AG09319 (cell line): ENCODE results near the gene LDB1.

Source experiments
- DNase-seq: peaks from one replicate; pipeline ENCODE4 v3.0.0-alpha.2; 2010; ENCODE audit warnings: low read depth; ENCODE audit errors: extremely low read depth
- TF ChIP-seq, protein P1 (sequence below): IDR thresholded peaks from 2 replicates; pipeline ENCODE4 v1.5.1; 2011; ENCODE audit warnings: low read depth, mild to moderate bottlenecking, inconsistent platforms, low read length, moderate library complexity

Gene LDB1, protein sequence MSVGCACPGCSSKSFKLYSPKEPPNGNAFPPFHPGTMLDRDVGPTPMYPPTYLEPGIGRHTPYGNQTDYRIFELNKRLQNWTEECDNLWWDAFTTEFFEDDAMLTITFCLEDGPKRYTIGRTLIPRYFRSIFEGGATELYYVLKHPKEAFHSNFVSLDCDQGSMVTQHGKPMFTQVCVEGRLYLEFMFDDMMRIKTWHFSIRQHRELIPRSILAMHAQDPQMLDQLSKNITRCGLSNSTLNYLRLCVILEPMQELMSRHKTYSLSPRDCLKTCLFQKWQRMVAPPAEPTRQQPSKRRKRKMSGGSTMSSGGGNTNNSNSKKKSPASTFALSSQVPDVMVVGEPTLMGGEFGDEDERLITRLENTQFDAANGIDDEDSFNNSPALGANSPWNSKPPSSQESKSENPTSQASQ

DNA sequence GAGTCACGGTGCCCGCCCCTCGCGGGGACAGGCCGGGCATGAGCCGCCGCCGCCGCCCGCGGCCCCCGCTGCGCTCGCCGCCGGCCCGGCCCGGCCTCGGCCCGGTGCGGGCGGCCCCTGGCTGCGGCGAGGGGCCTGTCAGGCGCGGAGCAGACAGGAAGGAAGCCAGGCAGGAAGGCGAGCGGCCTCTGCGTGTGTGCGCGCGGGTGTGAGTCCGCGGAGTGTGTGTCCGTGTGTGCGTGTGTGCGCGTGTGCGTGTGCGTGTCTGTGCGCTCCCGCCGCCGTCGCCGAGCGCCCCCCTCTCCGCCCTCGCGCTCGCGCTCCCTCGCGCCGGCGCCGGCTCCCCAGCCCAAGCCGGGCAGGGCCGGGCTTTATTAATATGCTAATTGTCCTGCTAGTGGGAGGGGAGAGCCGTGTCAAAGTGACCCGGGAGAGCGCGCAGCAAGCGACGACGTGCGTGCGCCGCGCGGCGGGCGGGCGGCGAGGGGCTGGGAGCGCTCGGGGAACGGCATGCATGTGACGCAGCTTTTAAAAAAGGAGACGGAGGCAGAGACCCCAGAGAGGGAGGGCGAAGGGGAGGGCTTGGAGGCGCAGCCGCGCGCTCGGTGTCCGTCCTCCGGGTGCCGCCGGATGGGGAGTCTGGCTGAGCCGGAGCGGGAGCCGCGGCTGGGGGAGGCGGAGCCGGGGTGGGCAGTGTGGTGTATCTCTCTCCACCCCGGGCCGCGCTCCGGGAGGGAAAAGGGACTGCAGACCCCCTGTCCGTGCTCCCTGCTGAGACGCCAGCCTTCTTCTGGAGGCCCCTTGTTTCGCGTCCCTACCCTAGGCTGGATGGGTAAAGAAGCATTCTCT lies at the start of gene LDB1:
LDB1 (minus strand) TSS at position 227 of the 849 bp plus-strand sequence. CDS start 258 bp downstream, outside the sequence.
- TF ChIP-seq, protein P1, sequence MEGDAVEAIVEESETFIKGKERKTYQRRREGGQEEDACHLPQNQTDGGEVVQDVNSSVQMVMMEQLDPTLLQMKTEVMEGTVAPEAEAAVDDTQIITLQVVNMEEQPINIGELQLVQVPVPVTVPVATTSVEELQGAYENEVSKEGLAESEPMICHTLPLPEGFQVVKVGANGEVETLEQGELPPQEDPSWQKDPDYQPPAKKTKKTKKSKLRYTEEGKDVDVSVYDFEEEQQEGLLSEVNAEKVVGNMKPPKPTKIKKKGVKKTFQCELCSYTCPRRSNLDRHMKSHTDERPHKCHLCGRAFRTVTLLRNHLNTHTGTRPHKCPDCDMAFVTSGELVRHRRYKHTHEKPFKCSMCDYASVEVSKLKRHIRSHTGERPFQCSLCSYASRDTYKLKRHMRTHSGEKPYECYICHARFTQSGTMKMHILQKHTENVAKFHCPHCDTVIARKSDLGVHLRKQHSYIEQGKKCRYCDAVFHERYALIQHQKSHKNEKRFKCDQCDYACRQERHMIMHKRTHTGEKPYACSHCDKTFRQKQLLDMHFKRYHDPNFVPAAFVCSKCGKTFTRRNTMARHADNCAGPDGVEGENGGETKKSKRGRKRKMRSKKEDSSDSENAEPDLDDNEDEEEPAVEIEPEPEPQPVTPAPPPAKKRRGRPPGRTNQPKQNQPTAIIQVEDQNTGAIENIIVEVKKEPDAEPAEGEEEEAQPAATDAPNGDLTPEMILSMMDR, result peak; percentile 0

DNA sequence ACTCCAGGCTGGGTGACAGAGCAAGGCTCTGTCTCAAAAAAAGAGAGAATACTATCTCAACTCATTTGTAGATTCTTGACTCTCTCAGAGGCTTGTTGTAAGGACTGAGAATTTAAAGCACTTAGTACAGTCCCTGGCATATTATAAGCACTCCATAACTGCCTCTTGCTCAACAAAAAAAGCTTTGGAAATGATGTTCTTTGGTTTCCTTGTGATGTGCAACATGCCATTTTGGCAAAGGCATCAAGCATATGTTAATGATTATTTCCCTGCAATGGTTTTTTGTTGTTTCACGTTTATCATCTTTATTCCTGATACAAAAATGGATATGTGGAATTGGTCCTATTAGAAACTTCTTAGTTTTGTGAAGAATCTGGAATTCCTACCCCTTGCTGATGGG lies 47.7 kb upstream of the LDB1 start:
- peak; percentile 64 for DNase-seq
- TF ChIP-seq, protein P1, result no peak

More for the DNA sequence above, at the start of gene LDB1:
- peak; percentile 50 for DNase-seq

DNA sequence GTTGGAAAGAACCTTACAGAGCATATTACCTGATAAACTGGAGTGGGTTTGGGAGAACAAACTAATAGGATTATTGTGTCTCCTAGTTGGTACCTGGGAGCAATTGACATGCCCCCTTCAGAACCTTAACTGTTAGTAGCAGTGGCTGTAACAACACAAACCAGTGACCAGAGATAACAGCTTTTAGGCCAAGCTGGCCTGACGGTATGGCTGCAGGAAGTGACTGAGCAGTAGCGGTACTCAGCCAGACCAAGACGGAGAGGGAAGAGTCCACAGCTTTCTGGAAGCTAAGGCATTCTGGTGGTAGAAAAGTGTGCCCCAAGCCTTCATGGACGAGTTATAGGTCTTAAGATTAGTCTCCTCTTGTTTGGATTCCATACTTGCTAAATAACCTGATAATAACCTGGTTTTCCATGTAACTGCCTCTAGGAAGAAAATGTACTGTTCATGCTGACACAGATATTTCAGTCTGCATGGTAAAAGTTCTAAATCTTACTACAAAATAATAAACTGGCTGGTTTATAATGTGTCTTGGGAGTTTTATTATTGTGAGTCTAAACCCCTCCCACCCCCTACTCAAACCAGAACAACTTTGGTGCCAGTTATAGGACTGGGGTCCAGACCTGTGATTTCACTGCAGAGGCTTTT lies 43.3 kb upstream of the LDB1 start:
- TF ChIP-seq, protein P1, result no peak
- DNase-seq, result no peak

DNA sequence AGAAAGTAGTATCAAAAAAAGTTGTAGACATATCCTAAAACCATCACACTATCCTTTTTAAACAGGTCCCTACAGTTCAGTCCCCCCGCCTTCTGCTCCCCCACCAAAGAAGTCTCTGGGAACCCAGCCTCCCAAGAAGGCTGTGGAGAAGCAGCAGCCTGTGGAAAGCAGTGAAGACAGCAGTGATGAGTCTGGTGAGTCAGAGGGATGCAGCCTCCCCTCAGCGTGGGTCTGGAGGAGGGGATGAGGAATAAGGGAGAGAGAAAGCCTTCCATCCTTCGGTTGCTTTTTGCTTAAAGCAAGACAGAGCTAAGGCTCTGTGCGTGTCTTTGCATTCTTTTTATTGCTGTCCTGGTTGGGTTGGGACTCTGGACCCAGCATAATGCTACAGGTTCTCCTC lies 39.7 kb upstream of the LDB1 start:
- TF ChIP-seq, protein P1, result no peak
- no peak for DNase-seq

DNA sequence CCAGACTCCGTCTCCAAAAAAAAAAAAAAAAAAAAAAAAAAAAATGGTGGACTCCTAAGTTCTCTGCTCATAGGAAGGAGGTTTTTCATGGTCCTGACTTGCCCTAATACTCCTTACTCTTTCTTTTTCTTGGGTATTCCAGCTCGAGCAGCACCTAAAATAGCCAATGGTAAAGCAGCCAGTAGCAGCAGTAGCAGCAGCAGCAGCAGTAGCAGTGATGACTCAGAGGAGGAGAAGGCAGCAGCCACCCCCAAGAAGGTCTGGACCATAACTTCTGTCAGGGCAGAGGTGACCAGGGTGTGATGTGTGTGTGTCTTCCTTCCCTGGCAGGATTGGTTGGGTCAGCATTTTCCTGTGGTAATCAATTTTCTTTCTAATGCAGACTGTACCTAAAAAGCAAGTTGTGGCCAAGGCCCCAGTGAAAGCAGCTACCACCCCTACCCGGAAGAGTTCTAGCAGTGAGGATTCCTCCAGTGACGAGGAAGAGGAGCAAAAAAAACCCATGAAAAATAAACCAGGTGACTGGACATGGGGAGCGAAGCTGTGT lies 39.0 kb upstream of the LDB1 start:
- no peak for DNase-seq
- TF ChIP-seq, protein P1, result no peak

DNA sequence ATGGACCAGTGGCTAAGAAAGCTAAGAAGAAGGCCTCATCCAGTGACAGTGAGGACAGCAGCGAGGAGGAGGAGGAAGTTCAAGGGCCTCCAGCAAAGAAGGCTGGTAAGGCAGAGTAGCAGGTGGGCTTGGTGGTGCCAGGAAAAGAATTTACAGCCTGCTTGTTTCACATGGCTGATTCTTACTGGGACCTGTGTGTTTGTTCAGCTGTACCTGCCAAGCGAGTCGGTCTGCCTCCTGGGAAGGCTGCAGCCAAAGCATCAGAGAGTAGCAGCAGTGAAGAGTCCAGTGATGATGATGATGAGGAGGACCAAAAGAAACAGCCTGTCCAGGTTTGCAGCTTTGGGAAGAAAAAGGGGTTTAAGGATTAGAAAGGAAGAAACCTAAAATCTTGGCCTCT lies 37.1 kb upstream of the LDB1 start:
- no peak for DNase-seq
- TF ChIP-seq, protein P1, result no peak
